ENCODE results near the gene OR13A1.
"Not testable (repeated sequence)": the region's sequence is repeated elsewhere in the genome, so short reads cannot be mapped to it uniquely, and the experiment has no call there.

Gene OR13A1, protein sequence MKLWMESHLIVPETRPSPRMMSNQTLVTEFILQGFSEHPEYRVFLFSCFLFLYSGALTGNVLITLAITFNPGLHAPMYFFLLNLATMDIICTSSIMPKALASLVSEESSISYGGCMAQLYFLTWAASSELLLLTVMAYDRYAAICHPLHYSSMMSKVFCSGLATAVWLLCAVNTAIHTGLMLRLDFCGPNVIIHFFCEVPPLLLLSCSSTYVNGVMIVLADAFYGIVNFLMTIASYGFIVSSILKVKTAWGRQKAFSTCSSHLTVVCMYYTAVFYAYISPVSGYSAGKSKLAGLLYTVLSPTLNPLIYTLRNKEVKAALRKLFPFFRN

DNA sequence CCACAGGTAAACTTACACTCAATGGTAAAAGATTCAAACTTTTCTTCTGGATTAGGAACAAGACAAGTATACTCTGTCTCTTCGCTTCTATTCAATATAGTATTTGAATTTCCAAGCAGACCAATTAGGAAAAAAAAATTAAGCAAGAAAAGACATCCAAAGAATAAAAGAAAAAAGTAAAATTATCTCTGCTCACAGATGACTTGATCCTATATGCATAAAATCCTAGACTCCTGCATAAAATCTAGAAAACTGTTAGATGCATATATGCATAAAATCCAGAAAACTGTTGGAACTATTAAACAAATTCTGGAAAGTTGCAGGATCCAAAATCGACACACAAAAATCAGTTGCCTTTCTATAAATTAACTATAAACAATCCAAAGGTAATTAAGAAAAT is at the start of gene OR13A1:
TSS of gene OR13A1 (minus strand) at position 101 of the 400 bp plus-strand sequence. CDS start 11,186 bp downstream, outside the sequence.
- no peak for DNase-seq

DNA sequence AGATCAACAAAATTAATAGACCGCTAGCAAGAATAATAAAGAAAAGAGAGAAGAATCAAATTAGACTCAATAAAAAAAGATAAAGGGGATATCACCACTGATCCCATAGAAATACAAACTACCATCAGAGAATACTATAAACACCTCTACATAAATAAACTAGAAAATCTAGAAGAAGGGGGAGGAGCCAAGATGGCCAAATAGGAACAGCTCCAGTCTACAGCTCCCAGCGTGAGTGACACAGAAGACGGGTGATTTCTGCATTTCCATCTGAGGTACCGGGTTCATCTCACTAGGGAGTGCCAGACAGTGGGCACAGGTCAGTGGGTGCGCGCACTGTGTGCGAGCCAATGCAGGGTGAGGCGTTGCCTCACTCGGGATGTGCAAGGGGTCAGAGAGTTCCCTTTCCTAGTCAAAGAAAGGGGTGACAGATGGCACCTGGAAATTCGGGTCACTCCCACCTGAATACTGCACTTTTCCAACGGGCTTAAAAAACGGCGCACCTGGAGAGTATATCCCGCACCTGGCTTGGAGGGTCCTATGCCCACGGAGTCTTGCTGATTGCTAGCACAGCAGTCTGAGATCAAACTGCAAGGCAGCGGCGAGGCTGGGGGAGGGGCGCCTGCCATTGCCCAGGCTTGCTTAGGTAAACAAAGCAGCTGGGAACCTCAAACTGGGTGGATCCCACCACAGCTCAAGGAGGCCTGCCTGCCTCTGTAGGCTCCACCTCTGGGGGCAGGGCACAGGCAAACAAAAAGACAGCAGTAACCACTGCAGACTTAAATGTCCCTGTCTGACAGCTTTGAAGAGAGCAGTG is 46.8 kb upstream of the OR13A1 start:
- DNase-seq = not testable (repeated sequence)

DNA sequence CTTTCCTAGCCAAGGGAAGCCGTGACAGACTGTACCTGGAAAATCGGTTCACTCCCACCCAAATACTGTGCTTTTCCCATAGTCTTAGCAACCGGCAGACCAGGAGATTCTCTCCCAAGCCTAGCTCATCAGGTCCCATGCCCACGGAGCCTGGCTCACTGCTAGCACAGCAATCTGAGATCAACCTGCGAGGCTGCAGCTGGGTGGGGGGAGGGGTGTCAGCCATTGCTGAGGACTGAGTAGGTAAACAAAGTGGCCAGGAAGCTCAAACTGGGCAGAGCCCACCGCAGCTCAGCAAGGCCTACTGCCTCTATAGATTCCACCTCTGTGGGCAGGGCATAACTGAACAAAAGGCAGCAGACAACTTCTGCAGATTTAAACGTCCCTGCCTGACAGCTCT is 43.6 kb upstream of the OR13A1 start:
- not testable (repeated sequence) for DNase-seq

DNA sequence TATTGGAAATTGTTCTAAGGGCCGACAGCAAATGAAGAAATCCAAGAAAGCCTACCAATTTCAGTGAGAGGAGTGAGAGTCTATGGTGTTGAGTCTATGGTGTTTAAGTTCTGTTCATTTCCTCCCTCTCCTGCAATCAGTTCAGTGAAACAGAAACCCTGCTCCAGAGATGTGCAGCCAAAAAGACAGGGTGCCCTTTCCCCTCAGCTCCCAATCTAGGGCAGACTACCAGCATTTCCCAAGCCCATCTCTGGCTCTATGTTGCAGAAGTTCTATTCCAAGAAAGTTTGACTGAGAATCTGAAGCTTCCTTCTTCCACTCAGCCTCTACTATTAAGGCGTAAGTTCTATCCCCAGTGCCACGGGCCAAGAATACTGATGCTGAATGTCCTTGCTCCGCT is 40.1 kb upstream of the OR13A1 start:
- no peak for DNase-seq

DNA sequence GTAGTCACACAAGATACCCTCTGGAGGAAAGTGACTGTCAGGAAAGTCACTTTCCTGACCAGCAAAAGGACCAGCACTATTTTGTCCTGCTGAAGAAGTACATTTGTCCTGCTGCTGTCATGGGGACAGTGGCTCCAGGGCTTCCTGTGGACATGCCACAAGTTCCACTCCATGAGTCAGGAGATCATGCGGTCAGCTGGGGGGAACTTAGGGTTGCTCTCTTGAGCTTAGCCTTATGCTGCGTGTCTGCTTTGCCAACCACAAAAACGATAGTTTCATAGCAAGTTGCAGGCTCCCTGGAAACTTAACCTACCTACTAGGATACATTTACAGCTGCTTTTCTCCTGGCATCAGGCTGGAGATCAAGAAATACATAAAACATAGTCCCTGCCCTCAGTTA is 38.9 kb upstream of the OR13A1 start:
- no peak for DNase-seq

DNA sequence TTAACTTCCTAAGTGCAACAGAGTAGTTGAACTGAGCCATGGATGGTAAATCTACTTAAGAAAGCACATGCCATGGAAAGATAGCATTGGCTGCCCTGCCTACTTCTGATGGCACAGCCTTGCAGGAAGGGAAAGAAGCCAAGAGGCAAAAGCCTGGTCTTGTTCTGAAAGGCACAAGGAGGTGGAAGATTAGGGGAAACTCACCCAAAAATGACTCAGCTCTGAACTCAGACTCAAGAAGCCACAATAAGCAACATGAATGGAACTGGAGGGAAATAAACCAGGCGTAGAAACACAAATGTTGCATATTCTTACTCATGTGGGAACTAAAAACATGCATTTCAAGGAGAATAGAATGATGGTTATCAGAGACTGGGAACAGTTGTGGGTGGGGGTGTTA is 37.8 kb upstream of the OR13A1 start:
- no peak for DNase-seq

DNA sequence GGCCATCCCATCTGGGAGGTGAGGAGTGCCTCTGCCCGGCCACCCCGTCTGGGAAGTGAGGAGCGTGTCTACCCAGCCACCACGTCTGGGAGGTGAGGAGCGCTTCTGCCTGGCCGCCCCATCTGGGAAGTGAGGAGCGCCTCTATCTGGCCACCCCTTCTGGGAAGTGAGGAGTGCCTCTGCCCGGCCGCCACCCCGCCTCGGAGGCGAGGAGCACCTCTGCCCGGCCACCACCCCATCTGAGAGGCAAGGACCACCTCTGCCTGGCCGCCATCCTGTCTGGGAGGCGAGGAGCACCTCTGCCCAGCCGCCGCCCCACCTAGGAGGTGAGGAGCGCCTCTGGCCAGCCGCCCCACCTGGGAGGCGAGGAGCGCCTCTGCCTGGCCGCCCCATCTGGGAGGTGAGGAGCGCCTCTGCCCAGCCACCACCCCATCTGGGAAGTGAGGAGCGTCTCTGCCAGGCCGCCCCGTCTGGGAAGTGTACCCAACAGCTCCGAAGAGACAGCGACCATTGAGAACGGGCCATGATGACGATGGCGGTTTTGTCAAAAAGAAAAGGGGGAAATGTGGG is 32.9 kb upstream of the OR13A1 start:
- DNase-seq = not testable (repeated sequence)

DNA sequence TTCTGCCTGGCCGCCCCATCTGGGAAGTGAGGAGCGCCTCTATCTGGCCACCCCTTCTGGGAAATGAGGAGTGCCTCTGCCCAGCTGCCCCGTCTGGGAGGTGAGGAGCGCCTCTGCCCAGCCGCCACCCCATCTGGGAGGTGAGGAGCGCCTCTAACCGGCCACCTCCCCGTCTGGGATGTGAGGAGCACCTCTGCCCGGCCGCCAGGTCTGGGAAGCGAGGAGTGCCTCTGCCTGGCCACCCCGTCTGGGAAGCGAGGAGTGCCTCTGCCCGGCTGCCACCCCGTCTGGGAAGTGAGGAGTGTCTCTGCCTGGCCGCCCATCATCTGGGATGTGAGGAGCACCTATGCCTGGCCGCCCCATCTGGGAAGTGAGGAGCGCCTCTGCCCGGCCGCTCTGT is 32.1 kb upstream of the OR13A1 start:
- not testable (repeated sequence) for DNase-seq

DNA sequence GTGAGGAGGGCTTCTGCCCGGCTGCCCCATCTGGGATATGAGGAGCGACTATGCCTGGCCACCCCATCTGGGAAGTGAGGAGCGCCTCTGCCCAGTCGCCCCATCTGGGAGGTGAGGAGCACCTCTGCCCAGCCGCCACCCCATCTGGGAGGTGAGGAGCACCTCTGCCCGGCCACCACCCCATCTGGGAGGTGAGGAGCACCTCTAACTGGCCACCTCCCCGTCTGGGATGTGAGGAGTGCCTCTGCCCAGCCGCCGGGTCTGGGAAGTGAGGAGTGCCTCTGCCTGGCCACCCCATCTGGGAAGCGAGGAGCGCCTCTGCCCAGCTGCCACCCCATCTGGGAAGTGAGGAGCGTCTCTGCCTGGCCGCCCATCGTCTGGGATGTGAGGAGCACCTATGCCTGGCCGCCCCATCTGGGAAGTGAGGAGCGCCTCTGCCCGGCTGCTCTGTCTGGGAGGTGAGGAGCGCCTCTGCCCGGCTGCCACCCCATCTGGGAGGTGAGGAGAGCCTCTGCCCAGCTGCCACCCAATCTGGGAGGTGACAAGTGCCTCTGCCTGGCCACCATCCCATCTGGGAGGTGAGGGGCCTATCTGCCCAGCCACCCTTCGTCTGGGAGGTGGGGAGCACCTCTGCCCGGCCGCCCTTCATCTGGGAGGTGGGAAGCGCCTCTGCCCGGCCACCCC is 31.4 kb upstream of the OR13A1 start:
- not testable (repeated sequence) for DNase-seq

DNA sequence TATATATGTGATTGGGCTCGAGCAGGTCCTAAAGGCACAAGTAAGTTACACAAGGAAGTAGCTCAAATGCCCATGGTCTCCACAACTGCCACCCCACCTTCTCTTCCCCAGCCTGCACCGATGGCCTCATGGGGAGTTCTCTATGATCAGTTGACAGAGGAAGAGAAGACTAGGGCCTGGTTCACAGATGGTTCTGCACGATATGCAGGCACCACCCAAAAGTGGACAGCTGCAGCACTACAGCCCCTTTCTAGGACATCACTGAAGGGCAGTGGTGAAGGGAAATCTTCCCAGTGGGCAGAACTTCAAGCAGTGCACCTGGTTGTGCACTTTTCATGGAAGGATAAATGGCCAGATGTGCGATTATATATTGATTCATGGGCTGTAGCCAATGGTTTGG is 25.0 kb upstream of the OR13A1 start:
- DNase-seq = not testable (repeated sequence)

DNA sequence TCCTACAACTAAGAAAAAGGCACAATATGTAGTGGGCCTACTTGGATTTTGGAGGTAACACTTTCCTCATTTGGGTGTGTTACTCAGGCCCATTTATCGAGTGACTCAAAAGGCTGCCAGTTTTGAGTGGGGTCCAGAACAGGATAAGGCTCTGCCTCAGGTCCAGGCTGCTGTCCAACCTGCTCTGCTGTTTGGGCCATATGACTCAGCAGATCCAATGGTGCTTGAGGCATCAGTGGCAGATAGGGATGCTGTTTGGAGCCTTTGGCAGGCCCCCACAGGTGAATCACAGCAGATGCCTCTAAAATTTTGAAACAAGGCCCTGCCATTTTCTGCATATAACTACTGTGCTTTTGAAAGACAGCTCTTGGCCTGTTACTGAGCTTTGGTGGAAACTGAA is 24.5 kb upstream of the OR13A1 start:
- no peak for DNase-seq

DNA sequence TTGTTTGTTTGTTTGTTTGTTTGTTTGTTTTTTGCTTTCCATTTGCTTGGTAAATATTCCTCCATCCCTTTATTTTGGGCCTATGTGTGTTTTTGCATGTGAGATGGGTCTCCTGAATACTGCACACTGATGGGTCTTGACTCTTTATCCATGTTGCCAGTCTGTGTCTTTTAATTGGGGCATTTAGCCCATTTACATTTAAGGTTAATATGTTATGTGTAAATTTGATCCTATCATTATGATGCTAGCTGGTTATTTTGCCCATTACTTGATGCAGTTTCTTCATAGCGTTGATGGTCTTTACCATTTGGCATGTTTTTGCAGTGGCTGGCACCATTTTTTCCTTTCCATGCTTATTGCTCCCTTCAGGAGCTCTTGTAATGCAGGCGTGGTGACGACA is 16.4 kb upstream of the OR13A1 start:
- not testable (repeated sequence) for DNase-seq

DNA sequence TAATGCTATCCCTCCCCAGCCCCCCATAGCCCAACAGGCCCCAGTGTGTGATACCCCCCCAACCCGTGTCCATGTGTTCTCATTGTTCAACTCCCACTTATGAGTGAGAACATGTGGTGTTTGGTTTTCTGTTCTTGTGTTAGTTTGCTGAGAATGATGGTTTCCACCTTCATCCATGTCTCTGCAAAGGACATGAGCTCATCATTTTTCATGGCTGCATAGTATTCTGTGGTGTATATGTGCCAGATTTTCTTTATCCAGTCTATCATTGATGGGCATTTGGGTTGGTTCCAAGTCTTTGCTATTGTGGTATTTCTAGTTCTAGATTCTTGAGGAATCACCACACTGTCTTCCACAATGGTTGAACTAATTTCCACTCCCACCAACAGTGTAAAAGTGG is 11.5 kb upstream of the OR13A1 start:
- not testable (repeated sequence) for DNase-seq

DNA sequence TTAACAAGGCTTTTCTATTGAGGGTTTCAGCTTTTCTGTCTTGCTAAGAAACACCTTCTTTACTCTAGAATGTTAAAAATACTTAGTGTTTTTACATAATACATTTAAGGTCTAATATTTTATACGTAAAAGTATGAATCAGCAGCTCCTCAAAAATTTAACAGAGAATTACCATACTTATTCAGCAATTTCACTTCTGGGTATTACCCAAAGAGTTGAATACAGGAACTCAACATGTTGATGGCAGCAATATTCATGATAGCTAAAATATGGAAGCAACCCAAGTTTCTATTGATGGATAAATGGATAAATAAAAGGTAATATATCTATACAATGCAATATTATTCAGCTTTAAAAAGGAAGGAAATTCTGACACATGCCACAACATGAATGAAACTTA is 9.7 kb upstream of the OR13A1 start:
- DNase-seq = no peak

DNA sequence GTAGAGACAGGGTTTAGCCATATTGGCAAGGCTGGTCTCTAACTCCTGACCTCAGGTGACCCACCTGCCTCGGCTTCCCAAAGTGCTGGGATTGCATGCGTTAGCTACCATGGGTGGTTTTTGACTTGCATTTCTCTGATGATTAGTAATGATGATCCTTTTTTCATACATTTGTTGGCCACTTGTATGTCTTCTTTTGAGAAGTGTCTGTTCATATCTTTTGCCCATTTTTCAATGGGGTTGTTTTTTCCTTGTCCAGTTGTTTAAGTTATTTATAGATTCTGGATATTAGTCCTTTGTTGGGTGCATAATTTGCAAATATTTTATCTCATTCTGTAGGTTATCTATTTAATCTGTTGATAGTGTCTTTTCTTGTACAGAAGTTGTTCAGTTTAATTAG is 4.3 kb upstream of the OR13A1 start:
- DNase-seq = no peak

DNA sequence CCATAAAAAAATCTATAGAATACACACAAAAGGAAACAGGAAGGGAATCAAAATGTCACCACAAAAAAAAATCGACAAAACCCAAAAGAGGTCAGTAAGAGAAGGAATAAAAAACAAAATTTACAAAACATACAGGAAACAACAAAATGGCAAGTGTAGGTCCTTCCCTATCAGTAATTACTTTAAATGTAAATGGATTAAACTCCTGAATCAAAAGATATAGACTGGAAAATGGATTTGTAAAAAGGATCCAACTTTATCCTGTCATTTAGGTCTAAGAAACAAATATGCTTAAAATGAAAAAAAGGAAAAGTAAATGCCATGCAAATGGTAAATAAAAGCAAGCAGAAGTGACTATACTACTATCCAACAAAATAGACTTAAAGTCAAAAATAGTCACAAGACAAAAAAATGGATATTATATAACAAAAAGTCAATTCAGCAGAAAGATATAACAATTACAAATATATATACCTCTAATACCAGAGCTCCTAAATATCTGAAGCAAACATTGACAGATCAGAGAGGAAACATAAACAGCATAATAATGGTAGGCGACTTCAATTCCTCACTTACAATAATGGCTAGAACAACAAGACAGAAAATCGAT is 2.0 kb downstream of the OR13A1 start:
- DNase-seq = no peak

DNA sequence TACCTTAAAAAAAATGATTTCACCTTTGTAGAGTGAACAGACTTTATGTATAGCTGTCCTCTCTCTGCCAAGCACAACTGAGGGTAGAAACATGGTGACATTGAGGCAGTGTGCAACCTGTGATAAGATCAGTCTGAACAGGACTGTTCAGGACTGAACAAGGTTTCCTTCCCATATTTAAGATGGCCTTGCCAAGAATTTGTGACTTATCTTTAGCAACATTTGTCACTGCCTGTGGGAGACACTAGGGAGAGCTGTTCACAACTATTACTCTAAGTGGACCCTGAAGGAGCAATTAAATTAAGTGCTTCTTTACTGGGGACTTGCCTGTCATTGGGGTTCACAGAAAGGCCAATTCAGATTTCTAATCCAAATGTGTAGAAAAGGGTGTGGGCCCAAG is 6.7 kb downstream of the OR13A1 start:
- no peak for DNase-seq

DNA sequence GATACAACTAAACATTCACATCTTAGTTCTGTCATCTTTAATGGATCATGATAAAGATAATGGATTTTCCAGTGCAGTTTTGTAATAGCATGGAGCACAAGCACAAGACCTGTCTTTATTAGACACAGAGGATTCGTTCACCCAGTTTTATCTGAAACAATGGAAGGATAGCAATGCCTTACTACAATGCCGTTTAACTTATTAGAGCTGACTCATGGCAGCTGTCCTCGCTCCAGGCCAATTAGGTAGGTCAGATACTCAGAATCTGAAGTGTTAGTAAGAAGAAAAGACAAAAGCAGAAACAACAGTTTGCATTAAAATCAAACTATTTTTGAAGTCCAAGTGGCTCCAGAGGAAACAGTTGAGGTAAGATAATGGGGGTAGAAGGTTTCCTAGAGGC is 12.8 kb downstream of the OR13A1 start:
- DNase-seq = no peak

DNA sequence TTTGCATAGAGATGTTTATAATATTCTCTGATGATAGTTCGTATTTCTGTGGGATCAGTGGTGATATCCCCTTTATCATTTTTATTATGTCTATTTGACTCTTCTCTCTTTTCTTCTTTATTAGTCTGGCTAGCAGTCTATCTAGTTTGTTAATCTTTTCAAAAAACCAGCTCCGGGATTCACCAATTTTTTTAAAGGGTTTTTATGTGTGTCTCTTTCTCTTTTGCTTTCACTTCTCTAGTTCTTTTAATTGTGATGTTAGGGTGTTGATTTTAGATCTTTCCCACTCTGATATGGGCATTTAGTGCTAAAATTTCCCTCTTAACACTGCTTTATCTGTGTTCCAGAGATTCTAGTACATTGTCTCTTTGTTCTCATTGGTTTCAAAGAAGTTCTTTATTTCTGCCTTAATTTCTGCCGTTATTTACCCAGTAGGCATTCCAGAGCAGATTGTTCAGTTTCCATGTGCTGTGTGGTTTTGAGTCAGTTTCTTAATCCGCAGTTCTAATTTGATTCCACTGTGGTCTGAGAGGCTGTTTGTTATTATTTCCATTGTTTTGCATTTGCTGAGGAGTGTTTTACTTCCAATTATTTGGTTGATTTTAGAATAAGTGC is 17.0 kb downstream of the OR13A1 start:
- DNase-seq = not testable (repeated sequence)

DNA sequence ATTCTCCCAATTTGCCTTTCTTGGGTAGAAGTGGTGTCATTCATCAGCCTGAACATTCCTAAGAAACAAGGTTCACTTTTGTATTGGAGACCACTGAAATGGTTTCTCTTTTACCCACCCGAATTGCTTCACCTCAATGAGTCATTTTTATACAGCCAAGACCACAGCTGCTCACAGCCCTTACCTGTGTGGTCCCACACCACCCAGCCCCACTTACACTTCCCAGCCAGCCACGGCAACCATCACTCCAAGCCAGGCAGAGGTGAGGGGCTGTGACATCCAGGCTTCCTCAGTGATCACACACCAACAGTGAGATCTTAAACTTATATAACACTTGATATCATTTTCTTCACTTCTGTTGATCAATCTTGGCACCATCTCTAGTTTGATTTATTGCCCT is 20.7 kb downstream of the OR13A1 start:
- DNase-seq = no peak

DNA sequence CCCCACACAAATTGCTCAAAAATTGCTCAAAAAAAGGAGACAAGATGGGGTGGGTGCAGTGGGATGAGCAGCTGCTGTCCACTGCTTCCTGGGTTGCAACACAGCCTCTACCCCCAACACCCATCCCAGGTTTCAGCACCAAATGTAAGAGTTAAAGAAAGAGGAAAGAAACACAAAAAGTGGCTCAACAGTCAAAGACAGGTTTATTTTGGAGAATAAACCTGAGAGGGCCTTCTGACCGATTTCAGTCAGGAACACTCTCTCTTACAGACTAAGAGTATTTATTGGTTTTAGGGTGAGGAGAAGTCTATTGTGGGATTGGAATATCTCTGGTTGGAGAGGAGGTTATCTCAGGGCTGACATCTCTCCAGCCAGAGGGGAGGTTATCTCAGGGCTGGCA is 28.4 kb downstream of the OR13A1 start:
- no peak for DNase-seq

DNA sequence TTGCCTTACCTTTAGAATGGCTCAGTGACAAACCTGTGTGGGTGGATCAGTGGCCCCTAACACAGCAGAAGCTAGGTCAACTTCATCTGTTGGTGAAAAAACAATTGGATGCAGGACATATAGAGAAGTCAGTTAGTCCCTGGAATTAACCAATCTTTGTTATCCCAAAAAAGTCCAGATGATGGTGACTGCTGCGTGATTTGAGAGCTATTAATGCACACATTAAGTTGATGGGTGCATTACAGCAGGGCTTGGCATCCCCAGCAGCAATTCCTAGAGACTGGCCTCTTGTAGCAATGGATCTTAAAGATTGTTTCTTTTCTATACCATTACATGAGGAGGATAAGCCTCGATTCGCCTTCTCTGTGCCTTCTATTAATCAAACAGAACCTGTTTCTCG is 33.3 kb downstream of the OR13A1 start:
- no peak for DNase-seq

Measured in fibroblast of skin of right biceps (primary cell).